ENCODE results near the gene AZU1.

DNA sequence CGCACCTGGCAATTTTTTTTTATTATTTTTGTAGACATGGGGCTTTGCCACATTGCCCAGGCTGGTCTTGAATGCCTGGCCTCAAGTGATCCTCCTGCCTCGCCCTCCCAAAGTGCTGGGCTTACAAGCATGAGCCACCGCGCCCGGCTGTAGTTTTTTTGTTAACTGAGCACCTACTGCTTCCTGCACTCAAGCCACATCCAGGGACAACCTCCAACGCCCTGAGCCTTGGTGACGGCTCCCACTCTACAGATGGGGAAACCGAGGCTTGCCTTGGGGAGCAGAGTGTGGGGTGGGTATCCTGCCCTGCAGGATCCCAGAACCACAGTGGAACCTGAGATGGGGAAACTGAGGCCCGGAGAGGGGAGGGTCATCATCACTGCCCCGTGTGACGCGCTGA lies 27.5 kb downstream of the AZU1 start:
- TF ChIP-seq, protein P1, sequence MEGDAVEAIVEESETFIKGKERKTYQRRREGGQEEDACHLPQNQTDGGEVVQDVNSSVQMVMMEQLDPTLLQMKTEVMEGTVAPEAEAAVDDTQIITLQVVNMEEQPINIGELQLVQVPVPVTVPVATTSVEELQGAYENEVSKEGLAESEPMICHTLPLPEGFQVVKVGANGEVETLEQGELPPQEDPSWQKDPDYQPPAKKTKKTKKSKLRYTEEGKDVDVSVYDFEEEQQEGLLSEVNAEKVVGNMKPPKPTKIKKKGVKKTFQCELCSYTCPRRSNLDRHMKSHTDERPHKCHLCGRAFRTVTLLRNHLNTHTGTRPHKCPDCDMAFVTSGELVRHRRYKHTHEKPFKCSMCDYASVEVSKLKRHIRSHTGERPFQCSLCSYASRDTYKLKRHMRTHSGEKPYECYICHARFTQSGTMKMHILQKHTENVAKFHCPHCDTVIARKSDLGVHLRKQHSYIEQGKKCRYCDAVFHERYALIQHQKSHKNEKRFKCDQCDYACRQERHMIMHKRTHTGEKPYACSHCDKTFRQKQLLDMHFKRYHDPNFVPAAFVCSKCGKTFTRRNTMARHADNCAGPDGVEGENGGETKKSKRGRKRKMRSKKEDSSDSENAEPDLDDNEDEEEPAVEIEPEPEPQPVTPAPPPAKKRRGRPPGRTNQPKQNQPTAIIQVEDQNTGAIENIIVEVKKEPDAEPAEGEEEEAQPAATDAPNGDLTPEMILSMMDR (conservative IDR thresholded peaks at IDR 0.05; ENCODE audit: low read length) = no peak
- no peak for TF ChIP-seq EZH2phosphoT487 (IDR thresholded peaks at IDR 0.05; ENCODE audit: borderline replicate concordance)

Data from Loucy (cell line).